K562 (cell line): ENCODE results near the gene LIX1L. TPM values are rescaled to one million over a fixed set of nuclear protein-coding genes. Genes with fewer than 3 reads are reported as not detected.
A peak's percentile ranks its signal among the peaks of the same experiment; 100 is the strongest.

Experiments
- ATF6 ChIP-seq: sonication (generic); formaldehyde crosslinking; IDR thresholded peaks from 2 replicates; pipeline ENCODE4 v1.4.0; 2020; ENCODE audit warnings: mild to moderate bottlenecking, missing genetic modification reagents
- BCLAF1 ChIP-seq, 2 experiments: fragments of 450-650 bp in 1 of 2; IDR thresholded peaks; 2 replicates each; pipeline ENCODE4 v1.6.1; 2011 to 2017; ENCODE audit warnings: low read depth in 2 of 2, antibody characterized with exemption in 1 of 2, borderline replicate concordance in 1 of 2, low read length in 1 of 2, mild to moderate bottlenecking in 1 of 2, mixed read lengths in 1 of 2; ENCODE audit not compliant: control insufficient read depth in 1 of 2
- CBFA2T3 ChIP-seq: fragments of 450-650 bp; IDR thresholded peaks from 2 replicates; pipeline ENCODE4 v1.6.1; 2017
- CUX1 ChIP-seq: fragments of 200-800 bp; sonication (Bioruptor generic); IDR thresholded peaks from 2 replicates; pipeline ENCODE4 v1.6.1; 2016; ENCODE audit warnings: missing genetic modification characterization, missing compliant biosample characterization
- E2F5 ChIP-seq: sonication (generic); formaldehyde crosslinking; IDR thresholded peaks from 2 replicates; pipeline ENCODE4 v1.8.0; 2022; ENCODE audit warnings: mild to moderate bottlenecking, missing genetic modification reagents
- L3MBTL2 ChIP-seq: fragments of 450-650 bp; IDR thresholded peaks from 2 replicates; pipeline ENCODE4 v1.6.1; 2016; ENCODE audit warnings: mild to moderate bottlenecking, moderate library complexity
- MYC ChIP-seq, 2 experiments: fragments of 250-450 bp in 1 of 2; sonication (Bioruptor Pico) in 1 of 2; IDR thresholded peaks; 2 replicates each; pipeline versions ENCODE4 v1.5.1 to v1.6.1; 2012 to 2021; ENCODE audit warnings: low read depth in 2 of 2, borderline replicate concordance in 1 of 2, improper control_type of control experiment in 1 of 2, low read length in 1 of 2, mild to moderate bottlenecking in 1 of 2, moderate library complexity in 1 of 2
- NELFE ChIP-seq: IDR thresholded peaks from 2 replicates; pipeline ENCODE4 v1.6.1; 2011; ENCODE audit warnings: mild to moderate bottlenecking; ENCODE audit not compliant: insufficient read depth, insufficient read length
- THRA ChIP-seq: fragments of 450-650 bp; IDR thresholded peaks from 2 replicates; pipeline ENCODE4 v1.6.1; 2017; ENCODE audit warnings: mild to moderate bottlenecking, moderate library complexity
- ZBTB5 ChIP-seq: fragments of 450-650 bp; IDR thresholded peaks from 2 replicates; pipeline ENCODE4 v1.6.1; 2017; ENCODE audit warnings: antibody characterized with exemption
- polyA plus RNA-seq, 8 experiments: library from polyadenylated mRNA; depleted of rRNA in 4 of 8; stranded (reverse) in 5 of 8; unstranded in 3 of 8; fragments of >200 nt; fragmentation: Nextera tagmentation in 2 of 8; fragmentation: Illumina TruSeq in 1 of 8; extraction: Ambion mirVana in 2 of 8; extraction: Trizol in 1 of 8; gene quantifications; 2 replicates each; pipeline versions ENCODE4 v1.2.1 to v1.2.3, GENCODE V29; 2011 to 2014; ENCODE audit warnings: inconsistent platforms in 1 of 8, missing spikeins in 1 of 8
- total RNA-seq, 7 experiments: library from RNA; depleted of rRNA in 6 of 7; stranded (reverse); fragments of >200 nt in 6 of 7; fragmentation: Illumina TruSeq in 2 of 7; extraction: Trizol in 2 of 7; gene quantifications; 2 replicates each; pipeline versions ENCODE4 v1.2.1 to v1.2.3, GENCODE V29; 2011 to 2021; ENCODE audit warnings: low replicate concordance in 1 of 7

Gene LIX1L
- total and polyA plus RNA-seq, 9 of the 15 experiments (the other 6 are each of a cell fraction or from before 2014, with no cell fraction given) = 4.6 to 26.5 (median 12.5) TPM

- TF ChIP-seq THRA (no peak), CBFA2T3 (no peak), ZBTB5 (no peak), L3MBTL2 (no peak), BCLAF1 (IDR thresholded peaks at IDR 0.05; ENCODE audit: borderline replicate concordance in 1 of 2, control insufficient read depth in 1 of 2, low read depth in 2 of 2, low read length in 1 of 2) (0 out of 4 replicates have a peak, but pooled peaks of 1 of the 2 experiments have one; percentile 24), NELFE (no peak), CUX1 (CRISPR knock-in tag) (no peak), E2F5 (no peak), ATF6 (CRISPR knock-in tag) (no peak), MYC (IDR thresholded peaks at IDR 0.05; ENCODE audit: low read depth, low read length) (0 out of 2 replicates have a peak, but pooled peaks have one; percentile 7), MYC (CRISPR knock-in tag; IDR thresholded peaks at IDR 0.05; ENCODE audit: borderline replicate concordance, low read depth) (no peak)
Measured at GRCh38 chr1:145995148-145995881, 37.5 kb upstream of the LIX1L start (continued).
